HEK293 (cell line): ENCODE results near the gene MGLL.

ENCODE experiments used
- CTCF ChIP-seq: fragments of 450-650 bp; formaldehyde crosslinking; IDR thresholded peaks from 2 replicates; pipeline ENCODE4 v1.5.1; 2016; ENCODE audit warnings: missing biosample characterization, missing genetic modification characterization
- GLI4 ChIP-seq: fragments of 450-650 bp; formaldehyde crosslinking; IDR thresholded peaks from 2 replicates; pipeline ENCODE4 v1.5.1; 2016; ENCODE audit warnings: missing biosample characterization, missing genetic modification characterization
- GLIS1 ChIP-seq: fragments of 450-650 bp; formaldehyde crosslinking; IDR thresholded peaks from 2 replicates; pipeline ENCODE4 v1.5.1; 2016; ENCODE audit warnings: missing biosample characterization, missing genetic modification characterization
- IKZF3 ChIP-seq: fragments of 450-650 bp; IDR thresholded peaks from 2 replicates; pipeline ENCODE4 v1.5.0; 2018; ENCODE audit warnings: missing biosample characterization, mild to moderate bottlenecking, missing genetic modification characterization, moderate library complexity
- TSHZ1 ChIP-seq: fragments of 450-650 bp; formaldehyde crosslinking; IDR thresholded peaks from 2 replicates; pipeline ENCODE4 v1.5.1; 2016; ENCODE audit warnings: missing biosample characterization, missing genetic modification characterization, borderline replicate concordance
- YY1 ChIP-seq: fragments of 450-650 bp; formaldehyde crosslinking; IDR thresholded peaks from 2 replicates; pipeline ENCODE4 v1.5.1; 2018; ENCODE audit warnings: missing biosample characterization, missing genetic modification characterization
- ZEB2 ChIP-seq: fragments of 450-650 bp; formaldehyde crosslinking; IDR thresholded peaks from 2 replicates; pipeline ENCODE4 v1.5.1; 2016; ENCODE audit warnings: missing biosample characterization, missing genetic modification characterization
- ZNF121 ChIP-seq: fragments of 450-650 bp; formaldehyde crosslinking; IDR thresholded peaks from 2 replicates; pipeline ENCODE4 v1.5.1; 2016; ENCODE audit warnings: missing biosample characterization, missing genetic modification characterization
- ZNF24 ChIP-seq: fragments of 450-650 bp; formaldehyde crosslinking; IDR thresholded peaks from 2 replicates; pipeline ENCODE4 v1.5.1; 2016; ENCODE audit warnings: missing biosample characterization, missing genetic modification characterization
- ZNF596 ChIP-seq: fragments of 450-650 bp; IDR thresholded peaks from 2 replicates; pipeline ENCODE4 v1.5.0; 2018; ENCODE audit warnings: missing biosample characterization, mild to moderate bottlenecking, missing genetic modification characterization, moderate library complexity
- ZNF768 ChIP-seq: fragments of 450-650 bp; formaldehyde crosslinking; IDR thresholded peaks from 2 replicates; pipeline ENCODE4 v1.5.1; 2018; ENCODE audit warnings: missing biosample characterization, mild to moderate bottlenecking, missing genetic modification characterization
- TF ChIP-seq, protein P1 (sequence below): sonication (generic); formaldehyde crosslinking; IDR thresholded peaks from 2 replicates; pipeline ENCODE4 v1.8.1; 2022; ENCODE audit warnings: mild to moderate bottlenecking, moderate library complexity, missing genetic modification reagents
- TF ChIP-seq, protein P2 (sequence below): fragments of 450-650 bp; formaldehyde crosslinking; IDR thresholded peaks from 2 replicates; pipeline ENCODE4 v1.5.1; 2017; ENCODE audit warnings: missing biosample characterization, missing genetic modification characterization
- TF ChIP-seq, protein P3 (sequence below): IDR thresholded peaks from 2 replicates; pipeline ENCODE4 v1.6.1; 2011; ENCODE audit warnings: mild to moderate bottlenecking, low read depth, low read length, borderline replicate concordance

- TF ChIP-seq ZNF768 (tag by site-specific recombination) (no peak), CTCF (no peak), YY1 (tag by site-specific recombination) (no peak), GLI4 (tag by site-specific recombination) (no peak), ZNF24 (no peak), ZNF121 (tag by site-specific recombination) (no peak), IKZF3 (tag by site-specific recombination) (no peak), GLIS1 (tag by site-specific recombination) (no peak), TSHZ1 (no peak), ZNF596 (no peak), ZEB2 (tag by site-specific recombination) (no peak)
- TF ChIP-seq, protein P1, sequence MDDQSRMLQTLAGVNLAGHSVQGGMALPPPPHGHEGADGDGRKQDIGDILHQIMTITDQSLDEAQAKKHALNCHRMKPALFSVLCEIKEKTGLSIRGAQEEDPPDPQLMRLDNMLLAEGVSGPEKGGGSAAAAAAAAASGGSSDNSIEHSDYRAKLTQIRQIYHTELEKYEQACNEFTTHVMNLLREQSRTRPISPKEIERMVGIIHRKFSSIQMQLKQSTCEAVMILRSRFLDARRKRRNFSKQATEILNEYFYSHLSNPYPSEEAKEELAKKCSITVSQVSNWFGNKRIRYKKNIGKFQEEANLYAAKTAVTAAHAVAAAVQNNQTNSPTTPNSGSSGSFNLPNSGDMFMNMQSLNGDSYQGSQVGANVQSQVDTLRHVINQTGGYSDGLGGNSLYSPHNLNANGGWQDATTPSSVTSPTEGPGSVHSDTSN: no peak
- TF ChIP-seq, protein P2, sequence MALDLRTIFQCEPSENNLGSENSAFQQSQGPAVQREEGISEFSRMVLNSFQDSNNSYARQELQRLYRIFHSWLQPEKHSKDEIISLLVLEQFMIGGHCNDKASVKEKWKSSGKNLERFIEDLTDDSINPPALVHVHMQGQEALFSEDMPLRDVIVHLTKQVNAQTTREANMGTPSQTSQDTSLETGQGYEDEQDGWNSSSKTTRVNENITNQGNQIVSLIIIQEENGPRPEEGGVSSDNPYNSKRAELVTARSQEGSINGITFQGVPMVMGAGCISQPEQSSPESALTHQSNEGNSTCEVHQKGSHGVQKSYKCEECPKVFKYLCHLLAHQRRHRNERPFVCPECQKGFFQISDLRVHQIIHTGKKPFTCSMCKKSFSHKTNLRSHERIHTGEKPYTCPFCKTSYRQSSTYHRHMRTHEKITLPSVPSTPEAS (tag by site-specific recombination): no peak
- TF ChIP-seq, protein P3, sequence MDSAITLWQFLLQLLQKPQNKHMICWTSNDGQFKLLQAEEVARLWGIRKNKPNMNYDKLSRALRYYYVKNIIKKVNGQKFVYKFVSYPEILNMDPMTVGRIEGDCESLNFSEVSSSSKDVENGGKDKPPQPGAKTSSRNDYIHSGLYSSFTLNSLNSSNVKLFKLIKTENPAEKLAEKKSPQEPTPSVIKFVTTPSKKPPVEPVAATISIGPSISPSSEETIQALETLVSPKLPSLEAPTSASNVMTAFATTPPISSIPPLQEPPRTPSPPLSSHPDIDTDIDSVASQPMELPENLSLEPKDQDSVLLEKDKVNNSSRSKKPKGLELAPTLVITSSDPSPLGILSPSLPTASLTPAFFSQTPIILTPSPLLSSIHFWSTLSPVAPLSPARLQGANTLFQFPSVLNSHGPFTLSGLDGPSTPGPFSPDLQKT: no peak
Measured at GRCh38 chr3:127686512-127686894, 135.8 kb downstream of the MGLL start.
